Measurements from ENCODE around the gene UGT1A3.

DNA sequence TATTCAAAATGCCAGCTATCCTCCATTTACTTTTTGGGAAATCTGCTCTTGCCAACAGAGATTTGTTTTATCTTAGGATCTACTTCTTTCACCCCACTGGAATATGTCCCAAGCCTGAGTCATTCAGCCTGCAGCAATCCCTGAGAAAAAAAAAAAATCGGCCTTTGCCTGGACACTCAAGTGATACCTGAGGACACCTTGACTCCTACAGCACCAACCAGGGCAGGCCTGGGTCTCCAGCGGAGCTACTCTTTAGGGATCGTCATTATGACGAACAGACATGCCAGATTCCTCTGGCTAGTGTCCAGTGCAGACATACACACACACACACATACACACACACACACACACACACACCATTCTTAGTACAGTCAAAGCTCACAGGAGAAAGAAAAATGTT, 38.4 kb upstream of the UGT1A3 start:
- TF ChIP-seq, protein P1, sequence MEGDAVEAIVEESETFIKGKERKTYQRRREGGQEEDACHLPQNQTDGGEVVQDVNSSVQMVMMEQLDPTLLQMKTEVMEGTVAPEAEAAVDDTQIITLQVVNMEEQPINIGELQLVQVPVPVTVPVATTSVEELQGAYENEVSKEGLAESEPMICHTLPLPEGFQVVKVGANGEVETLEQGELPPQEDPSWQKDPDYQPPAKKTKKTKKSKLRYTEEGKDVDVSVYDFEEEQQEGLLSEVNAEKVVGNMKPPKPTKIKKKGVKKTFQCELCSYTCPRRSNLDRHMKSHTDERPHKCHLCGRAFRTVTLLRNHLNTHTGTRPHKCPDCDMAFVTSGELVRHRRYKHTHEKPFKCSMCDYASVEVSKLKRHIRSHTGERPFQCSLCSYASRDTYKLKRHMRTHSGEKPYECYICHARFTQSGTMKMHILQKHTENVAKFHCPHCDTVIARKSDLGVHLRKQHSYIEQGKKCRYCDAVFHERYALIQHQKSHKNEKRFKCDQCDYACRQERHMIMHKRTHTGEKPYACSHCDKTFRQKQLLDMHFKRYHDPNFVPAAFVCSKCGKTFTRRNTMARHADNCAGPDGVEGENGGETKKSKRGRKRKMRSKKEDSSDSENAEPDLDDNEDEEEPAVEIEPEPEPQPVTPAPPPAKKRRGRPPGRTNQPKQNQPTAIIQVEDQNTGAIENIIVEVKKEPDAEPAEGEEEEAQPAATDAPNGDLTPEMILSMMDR (IDR thresholded peaks at IDR 0.05; ENCODE audit: poor library complexity), result no peak
- no peak for TF ChIP-seq EZH2 (IDR thresholded peaks at IDR 0.05; ENCODE audit: borderline replicate concordance)
